GM08714 (cell line): ENCODE results near the gene NRXN2.

Experiments used
- H3K4me3 ChIP-seq: fragments of 200-500 bp; sonication (Bioruptor generic); 2 replicates; pipeline ENCODE4 v1.5.1; 2014; ENCODE audit warnings: mild to moderate bottlenecking, low read length, inconsistent platforms
- ZNF274 ChIP-seq: IDR thresholded peaks from 2 replicates; pipeline ENCODE4 v1.6.1; 2012; ENCODE audit warnings: mild to moderate bottlenecking, low read depth, low read length

The NRXN2 gene

GRCh38 chr11:64648551-64648950, 74.4 kb downstream of the NRXN2 start:
- TF ChIP-seq ZNF274, result no peak
- no peak overlapping the region for H3K4me3 ChIP-seq

GRCh38 chr11:64647019-64647779, 75.8 kb downstream of the NRXN2 start:
- TF ChIP-seq ZNF274, result no peak
- H3K4me3 ChIP-seq, result no peak overlapping the region

- TF ChIP-seq ZNF274, result no peak
- no peak overlapping the region for H3K4me3 ChIP-seq
Measured at GRCh38 chr11:64644647-64645275, 78.2 kb downstream of the NRXN2 start.

GRCh38 chr11:64643920-64644646, 78.9 kb downstream of the NRXN2 start:
- no peak for TF ChIP-seq ZNF274
- no peak overlapping the region for H3K4me3 ChIP-seq

- TF ChIP-seq ZNF274, result no peak
- no peak overlapping the region for H3K4me3 ChIP-seq
Measured at GRCh38 chr11:64643256-64643881, 79.6 kb downstream of the NRXN2 start.

- no peak for TF ChIP-seq ZNF274
- H3K4me3 ChIP-seq, result no peak overlapping the region
Measured at GRCh38 chr11:64642871-64643255, 80.1 kb downstream of the NRXN2 start.

GRCh38 chr11:64642418-64642735, 80.6 kb downstream of the NRXN2 start:
- no peak overlapping the region for H3K4me3 ChIP-seq
- TF ChIP-seq ZNF274, result no peak

GRCh38 chr11:64641596-64642417, 81.2 kb downstream of the NRXN2 start:
- no peak for TF ChIP-seq ZNF274
- H3K4me3 ChIP-seq, result no peak overlapping the region

GRCh38 chr11:64639885-64640284, 83.1 kb downstream of the NRXN2 start:
- TF ChIP-seq ZNF274, result no peak
- H3K4me3 ChIP-seq, result no peak overlapping the region

- no peak for TF ChIP-seq ZNF274
- no peak overlapping the region for H3K4me3 ChIP-seq
Measured at GRCh38 chr11:64638829-64639228, 84.2 kb downstream of the NRXN2 start.

GRCh38 chr11:64638018-64638665, 84.9 kb downstream of the NRXN2 start:
- no peak for TF ChIP-seq ZNF274
- H3K4me3 ChIP-seq, result no peak overlapping the region

GRCh38 chr11:64637334-64638017, 85.5 kb downstream of the NRXN2 start:
- no peak for TF ChIP-seq ZNF274
- H3K4me3 ChIP-seq, result no peak overlapping the region
